GM19193 (cell line): ENCODE data around the gene HDDC3.
A peak's percentile ranks its signal among the peaks of the same experiment; 100 is the strongest.

Source experiments
- POLR2A ChIP-seq: IDR thresholded peaks from 4 replicates; pipeline ENCODE4 v1.6.1; 2011; ENCODE audit not compliant: insufficient read depth, insufficient read length; ENCODE audit errors: extremely low read depth

The HDDC3 gene

GRCh38 chr15:90907051-90907660, 25.2 kb downstream of the HDDC3 start:
- TF ChIP-seq POLR2A, result no peak

- no peak for TF ChIP-seq POLR2A
Measured at GRCh38 chr15:90906181-90906849, 26.0 kb downstream of the HDDC3 start.

GRCh38 chr15:90905306-90906180, 26.8 kb downstream of the HDDC3 start:
- TF ChIP-seq POLR2A, result no peak

- no peak for TF ChIP-seq POLR2A
Measured at GRCh38 chr15:90904746-90905145, 27.6 kb downstream of the HDDC3 start.

GRCh38 chr15:90903733-90904536, 28.4 kb downstream of the HDDC3 start:
- TF ChIP-seq POLR2A, result no peak

GRCh38 chr15:90902840-90903732, 29.3 kb downstream of the HDDC3 start, which contains the start of gene MAN2A2:
TSS of gene MAN2A2 (plus strand) at chr15:90903302. CDS start at chr15:90904208, 906 bp downstream.
- TF ChIP-seq POLR2A, result peak; percentile 72

GRCh38 chr15:90902040-90902839, 30.1 kb downstream of the HDDC3 start:
- peak; percentile 72 for TF ChIP-seq POLR2A

GRCh38 chr15:90901175-90902039, 30.9 kb downstream of the HDDC3 start:
- TF ChIP-seq POLR2A, result no peak

- no peak for TF ChIP-seq POLR2A
Measured at GRCh38 chr15:90895571-90896117, 36.7 kb downstream of the HDDC3 start.

- no peak for TF ChIP-seq POLR2A
Measured at GRCh38 chr15:90893175-90894090, 38.9 kb downstream of the HDDC3 start.
